LHCN-M2 (cell line): Measurements from ENCODE around the gene RNF212. TPM values are rescaled to one million over a fixed set of nuclear protein-coding genes. Genes with fewer than 3 reads are reported as not detected.

Experiments used
- total RNA-seq: library from RNA; depleted of rRNA; stranded (reverse); fragments of >200 nt; gene quantifications from 2 replicates; pipeline ENCODE4 v1.2.3, GENCODE V29; 2014; rRNA removed

The RNF212 gene
- total RNA-seq, 1 experiment from 2014 or later = not detected

Other genes starting within 250 kb of the RNF212 start
- gene GAK, start 181.2 kb downstream of the RNF212 start, total RNA-seq = 92.8 and 126 TPM in 2 replicates
- 27.6 and 30.1 TPM in 2 replicates for gene TMEM175, start 181.1 kb downstream of the RNF212 start, total RNA-seq
- gene DGKQ, start 140.0 kb downstream of the RNF212 start, total RNA-seq = 15.8 and 20.6 TPM in 2 replicates
- 15.8 and 16.8 TPM in 2 replicates for gene IDUA, start 126.5 kb downstream of the RNF212 start, total RNA-seq
- gene SLC26A1, start 120.2 kb downstream of the RNF212 start, total RNA-seq = not detected in 2 replicates
- 16.4 and 17.8 TPM in 2 replicates for gene FGFRL1, start 101.9 kb downstream of the RNF212 start, total RNA-seq
- 0.58 and 1.1 TPM in 2 replicates for gene SPON2, start 59.0 kb upstream of the RNF212 start, total RNA-seq
- gene CTBP1, start 135.6 kb upstream of the RNF212 start, total RNA-seq = 210 and 215 TPM in 2 replicates
- 93.6 and 94.1 TPM in 2 replicates for gene MAEA, start 176.3 kb upstream of the RNF212 start, total RNA-seq
- gene UVSSA, start 233.6 kb upstream of the RNF212 start, total RNA-seq = 6.3 and 11.1 TPM in 2 replicates